A549 (cell line): Measurements from ENCODE around the gene TRAPPC10.

Experiments
- POLR2A ChIP-seq: IDR thresholded peaks from 2 replicates; pipeline ENCODE4 v1.6.1; 2012; ENCODE audit warnings: mild to moderate bottlenecking, low read length
- RFX5 ChIP-seq: fragments of 450-650 bp; IDR thresholded peaks from 2 replicates; pipeline ENCODE4 v1.7.1; 2014; ENCODE audit warnings: antibody characterized with exemption, mild to moderate bottlenecking, moderate library complexity
- SREBF2 ChIP-seq: fragments of 450-650 bp; IDR thresholded peaks from 2 replicates; pipeline ENCODE4 v1.6.1; 2014; ENCODE audit warnings: mild to moderate bottlenecking, moderate library complexity
- TF ChIP-seq, protein P1 (sequence below): fragments of >200 bp; sonication (Bioruptor Twin); formaldehyde crosslinking; IDR thresholded peaks from 3 replicates; pipeline ENCODE4 v1.5.1; 2016
- TF ChIP-seq, protein P2 (sequence below): IDR thresholded peaks from 2 replicates; pipeline ENCODE4 v1.6.1; 2012

GRCh38 chr21:44006017-44006619, 6.0 kb upstream of the TRAPPC10 start:
- TF ChIP-seq POLR2A, result no peak
- TF ChIP-seq SREBF2, result no peak
- TF ChIP-seq, protein P1, sequence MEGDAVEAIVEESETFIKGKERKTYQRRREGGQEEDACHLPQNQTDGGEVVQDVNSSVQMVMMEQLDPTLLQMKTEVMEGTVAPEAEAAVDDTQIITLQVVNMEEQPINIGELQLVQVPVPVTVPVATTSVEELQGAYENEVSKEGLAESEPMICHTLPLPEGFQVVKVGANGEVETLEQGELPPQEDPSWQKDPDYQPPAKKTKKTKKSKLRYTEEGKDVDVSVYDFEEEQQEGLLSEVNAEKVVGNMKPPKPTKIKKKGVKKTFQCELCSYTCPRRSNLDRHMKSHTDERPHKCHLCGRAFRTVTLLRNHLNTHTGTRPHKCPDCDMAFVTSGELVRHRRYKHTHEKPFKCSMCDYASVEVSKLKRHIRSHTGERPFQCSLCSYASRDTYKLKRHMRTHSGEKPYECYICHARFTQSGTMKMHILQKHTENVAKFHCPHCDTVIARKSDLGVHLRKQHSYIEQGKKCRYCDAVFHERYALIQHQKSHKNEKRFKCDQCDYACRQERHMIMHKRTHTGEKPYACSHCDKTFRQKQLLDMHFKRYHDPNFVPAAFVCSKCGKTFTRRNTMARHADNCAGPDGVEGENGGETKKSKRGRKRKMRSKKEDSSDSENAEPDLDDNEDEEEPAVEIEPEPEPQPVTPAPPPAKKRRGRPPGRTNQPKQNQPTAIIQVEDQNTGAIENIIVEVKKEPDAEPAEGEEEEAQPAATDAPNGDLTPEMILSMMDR, result no peak
- no peak; the same call in 1 of the 2 replicates for TF ChIP-seq RFX5
- TF ChIP-seq, protein P2, sequence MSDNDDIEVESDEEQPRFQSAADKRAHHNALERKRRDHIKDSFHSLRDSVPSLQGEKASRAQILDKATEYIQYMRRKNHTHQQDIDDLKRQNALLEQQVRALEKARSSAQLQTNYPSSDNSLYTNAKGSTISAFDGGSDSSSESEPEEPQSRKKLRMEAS, result peak; percentile 35; the same call in 1 of the 2 replicates
